Pancreas (tissue), 10 donors: ENCODE results near the gene SUFU. TPM values are rescaled to one million over a fixed set of nuclear protein-coding genes. Genes with fewer than 3 reads are reported as not detected.

Experiments
- ATAC-seq, 4 donors: fragments of 200-7000 bp; cut with Tn5 transposase; one replicate each; pipeline versions ENCODE4 v1.8.0 to v1.9.1; 2020; ENCODE audit warnings: mild to moderate bottlenecking in 4 of 4, moderate library complexity in 4 of 4
- DNase-seq, 6 donors: peaks; one replicate each; pipeline ENCODE4 v3.0.0-alpha.2; 2020
- FAIRE-seq: peaks from 2 replicates; lab custom pipeline; 2012; peaks lifted over from hg19 to GRCh38; lab: Jason Lieb, UNC
- H3K27ac ChIP-seq, 4 donors: fragments of 200-600 bp; sonication (generic); 1 replicate in 3 of 4; 2 replicates in 1 of 4; pipeline versions ENCODE4 v1.5.0 to v1.8.0; 2020
- H3K27me3 ChIP-seq, 4 donors: fragments of 200-600 bp; one replicate each; pipeline ENCODE4 v1.8.0; 2021
- H3K36me3 ChIP-seq, 3 donors: fragments of 200-600 bp; sonication (generic) in 1 of 3; one replicate each; pipeline versions ENCODE4 v1.5.0 to v1.8.0; 2020 to 2021
- H3K4me1 ChIP-seq, 3 donors: fragments of 200-600 bp; one replicate each; pipeline ENCODE4 v1.8.0; 2021
- H3K4me3 ChIP-seq, 4 donors: fragments of 200-600 bp; sonication (generic) in 2 of 4; one replicate each; pipeline versions ENCODE4 v1.5.0 to v1.8.0; 2020 to 2021
- H3K9me3 ChIP-seq, 4 donors: fragments of 200-600 bp; one replicate each; pipeline ENCODE4 v1.8.0; 2021
- CTCF ChIP-seq, 4 donors: fragments of 200-600 bp; sonication (generic) in 3 of 4; IDR thresholded peaks; one replicate each; pipeline versions ENCODE4 v1.5.0 to v1.8.0; 2021; ENCODE audit warnings: antibody characterized with exemption in 4 of 4
- WGBS, 2 donors: extraction: QIAGEN DNeasy Blood & Tissue Kit; methylation state at CpG; one replicate each; pipeline ENCODE4 v1.1.7; 2013; 5-methylcytosine and 5-hydroxymethylcytosine counted together
- intact Hi-C, 3 donors: fragments of 100-400 bp; cut with DNase I; formaldehyde crosslinking; loops; one replicate each; pipeline versions ENCODE4 v1.11.1 to v1.14.2; 2022
- polyA plus RNA-seq, 2 donors: library from polyadenylated mRNA; stranded (reverse); fragments of 200-250 nt; gene quantifications; one replicate each; pipeline ENCODE4 v1.2.3, GENCODE V29; 2013
- total RNA-seq, 6 donors: library from RNA; stranded (reverse); fragmentation: NEBNext Ultra II Directional in 4 of 6; extraction: Animal tissue kit (Norgen Biotek cat#: 25700) in 4 of 6; gene quantifications; one replicate each; pipeline versions ENCODE4 v1.2.1 to v1.2.4, GENCODE V29; 2021 to 2023
- donor health status: healthy with polysubstance abuse.
- donor health status: DM: no; HTN: no; CAD: no; lungs with moderate emphysema.
- donor health status: DM: no; HTN: no; CAD: no.
- donor health status: control.
- donor health status: control.
- donor health status: Bipolar disorder and iron deficiency.
- donor health status: DM: yes; HTN: yes; CAD: no.
- donor health status: DM: no; HTN: no; CAD: no.
- donor health status: DM: no; HTN: no; CAD: no.
- donor health status: DM: yes; HTN: yes; CAD: no.

Gene SUFU
- total and polyA plus RNA-seq, 8 donors = 1.9 to 7.8 (median 2.9) TPM

DNA sequence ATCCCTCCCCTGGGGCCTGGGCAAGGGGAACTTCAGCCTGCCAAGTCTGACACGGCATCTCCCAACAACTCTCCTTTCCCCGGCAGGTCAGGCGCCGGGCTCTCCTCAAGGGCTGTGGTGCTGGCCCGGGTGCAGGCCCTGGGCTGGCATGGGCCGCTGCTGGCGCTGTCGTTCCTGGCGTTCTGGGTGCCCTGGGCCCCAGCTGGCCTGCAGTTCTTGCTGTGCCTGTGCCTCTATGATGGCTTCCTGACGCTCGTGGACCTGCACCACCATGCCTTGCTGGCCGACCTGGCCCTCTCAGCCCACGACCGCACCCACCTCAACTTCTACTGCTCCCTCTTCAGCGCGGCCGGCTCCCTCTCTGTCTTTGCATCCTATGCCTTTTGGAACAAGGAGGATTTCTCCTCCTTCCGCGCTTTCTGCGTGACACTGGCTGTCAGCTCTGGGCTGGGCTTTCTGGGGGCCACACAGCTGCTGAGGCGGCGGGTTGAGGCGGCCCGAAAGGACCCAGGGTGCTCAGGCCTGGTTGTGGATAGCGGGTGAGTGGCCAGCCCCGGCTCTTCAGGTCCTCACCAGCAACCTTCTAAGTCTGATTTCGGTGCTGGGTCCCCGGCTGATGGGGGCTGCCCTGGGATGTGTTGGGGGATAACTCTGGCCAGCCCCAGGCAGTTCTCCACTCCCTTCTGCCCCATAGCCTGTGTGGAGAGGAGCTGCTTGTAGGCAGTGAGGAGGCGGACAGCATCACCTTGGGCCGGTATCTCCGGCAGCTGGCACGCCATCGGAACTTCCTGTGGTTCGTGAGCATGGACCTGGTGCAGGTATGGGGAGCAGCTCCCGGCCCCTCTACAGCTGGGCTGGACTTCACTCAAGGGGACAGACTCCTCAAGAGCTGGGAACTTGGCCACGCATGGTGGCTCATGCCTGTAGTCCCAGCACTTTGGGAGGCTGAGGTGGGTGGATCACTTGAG is 32.9 kb upstream of the SUFU start:
- no peak for FAIRE-seq
- 89 to 93% methylated on average over 35 to 36 of the region's 36 CpGs for WGBS, 2 donors

DNA sequence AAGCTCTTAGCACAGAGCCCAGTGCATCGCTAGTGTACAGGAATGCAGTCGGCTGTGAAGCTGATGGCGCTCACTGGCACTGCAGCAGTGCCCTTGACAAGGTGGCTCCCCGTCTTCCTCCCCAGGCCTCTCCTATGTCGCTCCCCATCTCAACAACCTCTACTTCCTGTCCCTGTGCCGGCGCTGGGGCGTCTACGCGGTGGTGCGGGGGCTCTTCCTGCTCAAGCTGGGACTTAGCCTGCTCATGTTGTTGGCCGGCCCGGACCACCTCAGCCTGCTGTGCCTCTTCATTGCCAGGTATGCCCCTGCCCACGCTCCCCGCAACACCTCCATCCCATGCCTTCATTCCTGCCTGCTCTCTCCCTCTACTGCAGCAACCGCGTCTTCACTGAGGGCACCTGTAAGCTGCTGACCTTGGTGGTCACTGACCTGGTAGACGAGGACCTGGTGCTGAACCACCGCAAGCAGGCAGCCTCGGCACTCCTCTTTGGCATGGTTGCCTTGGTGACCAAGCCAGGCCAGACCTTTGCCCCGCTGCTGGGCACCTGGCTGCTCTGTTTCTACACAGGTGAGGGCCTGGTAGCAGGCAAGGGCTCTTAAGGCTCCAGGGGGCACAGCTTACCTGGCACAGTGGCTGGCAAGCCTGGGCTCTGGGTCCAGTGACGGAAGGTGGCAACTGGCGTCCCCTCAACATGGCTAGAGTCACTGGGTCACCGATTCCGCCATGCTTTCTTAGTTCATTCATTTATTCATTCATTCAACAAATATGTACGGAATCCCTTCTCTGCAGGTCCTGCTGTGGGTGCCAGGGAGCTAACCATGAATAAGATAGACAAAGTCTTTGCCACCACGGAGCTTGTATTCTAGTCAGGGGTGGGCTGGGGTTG is 30.1 kb upstream of the SUFU start:
- Histone ChIP-seq H3K36me3 (no peaks in the 10 kb centered on the region), H3K4me1 (no peaks in the 10 kb centered on the region), H3K27me3 (no peaks in the 10 kb centered on the region), H3K4me3 (no peak overlapping the region), H3K9me3 (no peaks in the 10 kb centered on the region), H3K27ac (no peak overlapping the region)
- no peak for FAIRE-seq
- 77 to 85% methylated on average over 27 of the region's 27 CpGs for WGBS, 2 donors
- TF ChIP-seq CTCF (IDR thresholded peaks at IDR 0.05) = no peak
- intact Hi-C loops = no loop called here
- DNase-seq = peak in 1 of 6 donors; percentile 29
- ATAC-seq = no peak

More for the DNA sequence above, 32.9 kb upstream of the SUFU start:
- ATAC-seq = no peak
- H3K27ac ChIP-seq = no peak overlapping the region
- intact Hi-C loops = no loop called here
- no peaks in the 10 kb centered on the region for H3K27me3 ChIP-seq
- H3K4me1 ChIP-seq = no peaks in the 10 kb centered on the region
- no peaks in the 10 kb centered on the region for H3K9me3 ChIP-seq
- H3K36me3 ChIP-seq = no peaks in the 10 kb centered on the region
- no peak overlapping the region for H3K4me3 ChIP-seq
- no peak for TF ChIP-seq CTCF (IDR thresholded peaks at IDR 0.05)
- no peak for DNase-seq

- H3K27ac ChIP-seq = no peak overlapping the region
- WGBS, 2 donors = 75 to 82% methylated on average over 9 of the region's 9 CpGs
- intact Hi-C loops = loop anchor here in 1 of 3 donors (5.0 kb wide), 1 partner anchor 243 kb away; no protein-coding TSS in a partner anchor
Measured at GRCh38 chr10:102475451-102476040, 28.2 kb upstream of the SUFU start.

More at GRCh38 chr10:102475451-102476040, 28.2 kb upstream of the SUFU start:
- FAIRE-seq = no peak
- no peak for ATAC-seq
- Histone ChIP-seq H3K4me1 (no peaks in the 10 kb centered on the region), H3K9me3 (no peaks in the 10 kb centered on the region), H3K36me3 (peaks cover 0 to 4% (median 0%) of the 10 kb centered on the region in 3 donors), H3K27me3 (no peaks in the 10 kb centered on the region), H3K4me3 (no peak overlapping the region)
- no peak for TF ChIP-seq CTCF (IDR thresholded peaks at IDR 0.05)
- peak in 1 of 6 donors; percentile 21 for DNase-seq
